OCI-LY7 (cell line): ENCODE measurements around the gene SLC6A4.

Experiments used
- CTCF ChIP-seq: fragments of 200-600 bp; sonication (generic); conservative IDR thresholded peaks from 2 replicates; pipeline ENCODE4 v1.5.1; 2014; ENCODE audit warnings: mild to moderate bottlenecking, antibody characterized with exemption, low read length, moderate library complexity, mixed read lengths
- EZH2phosphoT487 ChIP-seq: fragments of 200-600 bp; sonication (generic); IDR thresholded peaks from 2 replicates; pipeline ENCODE4 v1.6.1; 2018; ENCODE audit warnings: low read depth, borderline replicate concordance, mild to moderate bottlenecking, mixed run types, antibody characterized with exemption, low read length, moderate library complexity, mixed read lengths

GRCh38 chr17:30212750-30213149 lies 22.7 kb downstream of the SLC6A4 start:
- TF ChIP-seq CTCF (no peak), EZH2phosphoT487 (no peak)
